Uterus (tissue), 2 donors: ENCODE data around the gene HDAC4.

ENCODE experiments used
- POLR2A ChIP-seq, 2 donors: fragments of 450-650 bp; IDR thresholded peaks; one replicate each; pipeline ENCODE4 v1.6.1; 2016; ENCODE audit warnings: antibody characterized with exemption in 2 of 2, mild to moderate bottlenecking in 1 of 2, moderate library complexity in 1 of 2
- TF ChIP-seq, protein P1 (sequence below), 4 experiments: fragments of 200-600 bp in 2 of 4; fragments of 450-650 bp in 2 of 4; sonication (generic) in 2 of 4; IDR thresholded peaks; one replicate each; pipeline ENCODE4 v1.5.1; 2016 to 2019; ENCODE audit warnings: antibody characterized with exemption in 4 of 4, mild to moderate bottlenecking in 2 of 4, moderate library complexity in 1 of 4

DNA sequence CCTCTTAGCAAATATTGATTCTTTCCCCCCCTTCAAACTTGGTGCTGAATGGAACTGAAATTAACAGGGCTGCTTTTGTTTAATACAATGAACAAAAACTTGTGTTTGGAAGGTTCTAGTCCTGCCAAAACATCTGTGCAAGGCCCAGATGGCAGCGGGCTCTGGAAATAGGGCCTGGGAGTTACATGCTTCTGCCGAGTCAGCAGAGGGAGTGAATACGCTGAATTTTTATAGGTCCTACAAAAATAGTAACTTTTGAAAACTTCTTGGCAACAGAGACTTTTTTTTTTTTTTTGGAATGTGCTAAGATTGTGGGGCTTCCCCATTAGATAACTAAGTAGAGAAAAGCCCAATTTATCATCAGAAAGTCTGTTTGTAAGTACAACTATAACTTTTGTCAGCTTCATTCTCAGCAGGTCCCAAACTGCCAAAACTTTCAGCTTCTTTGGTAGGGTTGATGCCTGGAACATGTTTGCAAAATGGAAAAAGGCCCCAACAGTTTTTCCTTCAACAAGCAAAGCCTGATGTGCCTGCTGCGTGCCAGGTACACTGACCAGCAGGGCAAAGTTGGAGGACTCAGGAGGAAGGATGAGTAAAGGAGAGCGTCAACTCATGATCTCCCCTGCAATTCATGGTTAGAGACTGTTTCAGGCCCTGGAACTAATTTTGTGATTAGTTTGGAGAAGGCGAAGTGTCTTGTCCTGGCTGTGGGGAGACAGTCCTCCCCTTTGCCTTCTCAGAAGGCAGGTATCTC is 45.1 kb upstream of the HDAC4 start:
- TF ChIP-seq, protein P1, sequence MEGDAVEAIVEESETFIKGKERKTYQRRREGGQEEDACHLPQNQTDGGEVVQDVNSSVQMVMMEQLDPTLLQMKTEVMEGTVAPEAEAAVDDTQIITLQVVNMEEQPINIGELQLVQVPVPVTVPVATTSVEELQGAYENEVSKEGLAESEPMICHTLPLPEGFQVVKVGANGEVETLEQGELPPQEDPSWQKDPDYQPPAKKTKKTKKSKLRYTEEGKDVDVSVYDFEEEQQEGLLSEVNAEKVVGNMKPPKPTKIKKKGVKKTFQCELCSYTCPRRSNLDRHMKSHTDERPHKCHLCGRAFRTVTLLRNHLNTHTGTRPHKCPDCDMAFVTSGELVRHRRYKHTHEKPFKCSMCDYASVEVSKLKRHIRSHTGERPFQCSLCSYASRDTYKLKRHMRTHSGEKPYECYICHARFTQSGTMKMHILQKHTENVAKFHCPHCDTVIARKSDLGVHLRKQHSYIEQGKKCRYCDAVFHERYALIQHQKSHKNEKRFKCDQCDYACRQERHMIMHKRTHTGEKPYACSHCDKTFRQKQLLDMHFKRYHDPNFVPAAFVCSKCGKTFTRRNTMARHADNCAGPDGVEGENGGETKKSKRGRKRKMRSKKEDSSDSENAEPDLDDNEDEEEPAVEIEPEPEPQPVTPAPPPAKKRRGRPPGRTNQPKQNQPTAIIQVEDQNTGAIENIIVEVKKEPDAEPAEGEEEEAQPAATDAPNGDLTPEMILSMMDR (IDR thresholded peaks at IDR 0.05), result no peak
- no peak for TF ChIP-seq POLR2A (IDR thresholded peaks at IDR 0.05)
